IMR-90 (cell line): ENCODE results near the gene ZNF593. TPM values are rescaled to one million over a fixed set of nuclear protein-coding genes. Genes with fewer than 3 reads are reported as not detected.

Experiments
- ATAC-seq: fragments of 200-7000 bp; cut with Tn5 transposase; 2 replicates; pipeline ENCODE4 v1.9.1; 2020; ENCODE audit warnings: low read depth, mild to moderate bottlenecking, moderate library complexity
- BruUV-seq: library from RNA; stranded (reverse); fragments of 400-500 nt; replicated peaks from 2 replicates; lab custom pipeline; 2021; lab: Mats Ljungman, UMichigan
- CTCF ChIA-PET: fragments of 300-600 bp; formaldehyde crosslinking; extraction: SDS; loops from one replicate; lab custom pipeline; 2021; ENCODE audit warnings: antibody characterized with exemption; lab: Yijun Ruan, JAX
- POLR2A ChIA-PET: fragments of 300-600 bp; sonication (Branson Sonifier 250); formaldehyde crosslinking; loops from one replicate; lab custom pipeline; 2022; ENCODE audit warnings: antibody characterized with exemption; ENCODE audit not compliant: unreplicated experiment; lab: Charles Lee
- DNase-seq: peaks from one replicate; pipeline ENCODE4 v3.0.0; 2013
- H2AFZ ChIP-seq: replicated peaks from 2 replicates; pipeline ENCODE3; 2013; ENCODE audit warnings: low read length, mild to moderate bottlenecking; ENCODE audit not compliant: poor library complexity
- H2AK5ac ChIP-seq: 2 replicates; pipeline ENCODE4 v1.6.1; 2013; ENCODE audit warnings: low read depth, low read length, inconsistent platforms
- H2AK9ac ChIP-seq: replicated peaks from 2 replicates; pipeline ENCODE3; 2013; ENCODE audit warnings: mild to moderate bottlenecking, low read depth, low read length, moderate library complexity; ENCODE audit not compliant: poor library complexity
- H2BK120ac ChIP-seq: 2 replicates; pipeline ENCODE4 v1.6.1; 2013; ENCODE audit warnings: low read depth, low read length, inconsistent platforms
- H2BK15ac ChIP-seq: 3 replicates; pipeline ENCODE4 v1.6.1; 2013; ENCODE audit warnings: low read depth, low read length, inconsistent platforms
- H2BK20ac ChIP-seq: 2 replicates; pipeline ENCODE4 v1.6.1; 2013; ENCODE audit warnings: low read depth, mild to moderate bottlenecking, inconsistent platforms, low read length, moderate library complexity
- H2BK5ac ChIP-seq: 2 replicates; pipeline ENCODE4 v1.6.1; 2013; ENCODE audit warnings: mild to moderate bottlenecking, low read depth, low read length, inconsistent platforms; ENCODE audit not compliant: poor library complexity, severe bottlenecking
- H3K14ac ChIP-seq: replicated peaks from 2 replicates; pipeline ENCODE4 v1.6.1; 2013; ENCODE audit warnings: low read depth, low read length, inconsistent platforms
- H3K18ac ChIP-seq: 2 replicates; pipeline ENCODE4 v1.6.1; 2013; ENCODE audit warnings: low read depth, low read length, control low read depth
- H3K23ac ChIP-seq: 2 replicates; pipeline ENCODE4 v1.6.1; 2013; ENCODE audit warnings: low read depth, low read length, inconsistent platforms
- H3K27ac ChIP-seq: 2 replicates; pipeline ENCODE4 v1.5.1; 2013; ENCODE audit warnings: mild to moderate bottlenecking, control low read depth, low read length; ENCODE audit not compliant: insufficient read depth
- H3K27me3 ChIP-seq: 2 replicates; pipeline ENCODE4 v1.6.1; 2013; ENCODE audit warnings: low read length; ENCODE audit not compliant: control insufficient read depth, insufficient read depth
- H3K36me3 ChIP-seq: 2 replicates; pipeline ENCODE4 v1.6.1; 2013; ENCODE audit warnings: low read length, mixed read lengths; ENCODE audit not compliant: control insufficient read depth, insufficient read depth
- H3K4ac ChIP-seq: 2 replicates; pipeline ENCODE4 v1.6.1; 2013; ENCODE audit warnings: low read depth, low read length, inconsistent platforms
- H3K4me1 ChIP-seq: 2 replicates; pipeline ENCODE4 v1.6.1; 2013; ENCODE audit warnings: low read length, mixed read lengths; ENCODE audit not compliant: control insufficient read depth, insufficient read depth
- H3K4me2 ChIP-seq: 2 replicates; pipeline ENCODE4 v1.6.1; 2013; ENCODE audit warnings: low read depth, mild to moderate bottlenecking, control low read depth, low read length, moderate library complexity
- H3K4me3 ChIP-seq: 2 replicates; pipeline ENCODE4 v1.5.1; 2013; ENCODE audit warnings: low read depth, mild to moderate bottlenecking, control low read depth, low read length, moderate library complexity; ENCODE audit not compliant: insufficient read depth
- H3K56ac ChIP-seq: 2 replicates; pipeline ENCODE4 v1.6.1; 2013; ENCODE audit warnings: low read length, inconsistent platforms; ENCODE audit not compliant: insufficient read depth; ENCODE audit errors: extremely low read depth
- H3K79me1 ChIP-seq, 2 experiments: 2 replicates each; pipeline ENCODE4 v1.6.1; 2013; ENCODE audit warnings: low read length in 2 of 2, inconsistent platforms in 1 of 2, low read depth in 1 of 2
- H3K9ac ChIP-seq: 2 replicates; pipeline ENCODE4 v1.6.1; 2013; ENCODE audit warnings: low read depth, low read length, control low read depth
- H3K9me1 ChIP-seq: 2 replicates; pipeline ENCODE4 v1.6.1; 2013; ENCODE audit warnings: low read length, inconsistent platforms; ENCODE audit not compliant: insufficient read depth
- H3K9me3 ChIP-seq: 2 replicates; pipeline ENCODE4 v1.6.1; 2013; ENCODE audit warnings: low read length; ENCODE audit not compliant: control insufficient read depth, insufficient read depth
- H4K20me1 ChIP-seq: 2 replicates; pipeline ENCODE4 v1.6.1; 2013; ENCODE audit warnings: low read length, inconsistent platforms; ENCODE audit not compliant: insufficient read depth
- H4K5ac ChIP-seq: 2 replicates; pipeline ENCODE4 v1.6.1; 2013; ENCODE audit warnings: mild to moderate bottlenecking, low read depth, low read length, control low read depth
- H4K8ac ChIP-seq, 2 experiments: 2 replicates each; pipeline ENCODE4 v1.6.1; 2013; ENCODE audit warnings: low read depth in 2 of 2, low read length in 2 of 2, control low read depth in 1 of 2, inconsistent platforms in 1 of 2
- H4K91ac ChIP-seq: 2 replicates; pipeline ENCODE4 v1.6.1; 2013; ENCODE audit warnings: low read depth, low read length, inconsistent platforms; ENCODE audit not compliant: insufficient read depth
- CHD1 ChIP-seq: IDR thresholded peaks from 2 replicates; pipeline ENCODE4 v1.6.1; 2012; ENCODE audit warnings: low read depth, low read length, improper control_type of control experiment
- MAFK ChIP-seq: IDR thresholded peaks from 2 replicates; pipeline ENCODE4 v1.6.1; 2012; ENCODE audit warnings: low read depth, low read length, improper control_type of control experiment
- MAZ ChIP-seq: IDR thresholded peaks from 2 replicates; pipeline ENCODE4 v1.6.1; 2012; ENCODE audit warnings: low read depth, mild to moderate bottlenecking, low read length, improper control_type of control experiment, moderate library complexity, borderline replicate concordance
- MXI1 ChIP-seq: IDR thresholded peaks from 2 replicates; pipeline ENCODE4 v1.6.1; 2012; ENCODE audit warnings: low read depth, mild to moderate bottlenecking, low read length, moderate library complexity, borderline replicate concordance
- POLR2A ChIP-seq: IDR thresholded peaks from 2 replicates; pipeline ENCODE4 v1.6.1; 2012; ENCODE audit warnings: mild to moderate bottlenecking, low read depth, low read length
- RAD21 ChIP-seq: IDR thresholded peaks from 2 replicates; pipeline ENCODE4 v1.6.1; 2012; ENCODE audit warnings: low read length, improper control_type of control experiment
- RFX5 ChIP-seq: IDR thresholded peaks from 2 replicates; pipeline ENCODE4 v1.8.0; 2012; ENCODE audit warnings: low read depth, mild to moderate bottlenecking, low read length, moderate library complexity
- SMC3 ChIP-seq: fragments of 150-350 bp; IDR thresholded peaks from 2 replicates; pipeline ENCODE4 v1.6.1; 2016; ENCODE audit warnings: low read depth, mild to moderate bottlenecking, antibody characterized with exemption, low read length, moderate library complexity
- WGBS, 2 experiments: methylation state at CpG; one replicate each; pipeline versions ENCODE4 v1.1.5 to v1.1.7; 2013; ENCODE audit warnings: missing lambda C conversion rate in 2 of 2; ENCODE audit not compliant: insufficient read length in 1 of 2; ENCODE audit errors: extremely low coverage in 2 of 2; 5-methylcytosine and 5-hydroxymethylcytosine counted together
- dilution Hi-C: fragments of 300-500 bp; cut with HindIII; formaldehyde crosslinking; loops from one replicate; pipeline ENCODE4 v1.14.3; 2018; ENCODE audit warnings: low sequenced_read_pairs; ENCODE audit not compliant: unreplicated experiment
- in situ Hi-C: fragments of 300-500 bp; cut with MboI; formaldehyde crosslinking; loops from 3 replicates; pipeline ENCODE4 v1.14.3; 2019; ENCODE audit warnings: low sequenced_read_pairs, inconsistent platforms, mixed read lengths
- intact Hi-C: fragments of 100-400 bp; cut with micrococcal nuclease; formaldehyde crosslinking; loops from 2 replicates; pipeline ENCODE4 v1.10.0; 2022
- polyA plus RNA-seq, 3 experiments: library from polyadenylated mRNA; depleted of rRNA; stranded (reverse); fragments of >200 nt; gene quantifications; 2 replicates each; pipeline ENCODE4 v1.2.3, GENCODE V29; 2012; ENCODE audit warnings: low replicate concordance in 1 of 3
- total RNA-seq: library from RNA; depleted of rRNA; stranded (reverse); fragments of >200 nt; gene quantifications from 2 replicates; pipeline ENCODE4 v1.2.3, GENCODE V29; 2012
- TF ChIP-seq, protein P1 (sequence below): fragments of 150-350 bp; IDR thresholded peaks from 2 replicates; pipeline ENCODE4 v1.6.1; 2017; ENCODE audit warnings: mild to moderate bottlenecking, antibody characterized with exemption, low read length, low read depth

Gene ZNF593
- total and polyA plus RNA-seq, 2 of the 4 experiments (the other 2 are of a cell fraction), result 22.2 to 57.7 TPM

DNA sequence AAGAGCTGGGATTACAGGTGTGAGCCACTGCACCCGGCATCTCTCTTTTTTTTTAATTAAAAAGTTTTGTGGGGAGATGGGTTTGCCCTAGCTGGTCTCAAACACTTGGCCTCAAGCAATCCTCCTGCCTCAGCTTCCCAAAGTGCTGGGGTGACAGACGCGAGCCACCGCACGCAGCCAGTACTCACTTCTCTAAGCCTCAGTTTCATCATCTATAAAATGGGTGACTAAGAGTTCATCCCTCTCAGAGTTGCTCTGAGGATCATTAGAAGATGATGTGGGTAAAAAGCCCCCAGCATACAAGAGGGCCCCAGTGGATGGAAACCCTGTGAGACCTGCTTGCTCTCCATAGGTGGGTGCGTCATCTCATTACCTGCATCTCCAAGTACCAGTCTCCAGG lies 18.2 kb downstream of the ZNF593 start:
- ATAC-seq (no peak), DNase-seq (no peak)
- intact Hi-C loops, result no loop called here
- POLR2A ChIA-PET, result no interaction called here
- Histone ChIP-seq H3K18ac (no peak overlapping the region), H3K23ac (no peak overlapping the region), H3K4me1 (no peaks in the 10 kb centered on the region), H2BK20ac (no peak overlapping the region), H3K9me1 (no peaks in the 10 kb centered on the region), H3K9me3 (no peaks in the 10 kb centered on the region), H4K5ac (no peak overlapping the region), H2BK15ac (no peak overlapping the region), H2BK5ac (no peak overlapping the region), H3K27ac (no peak overlapping the region), H3K4me2 (no peak overlapping the region), H2BK120ac (no peak overlapping the region), H3K36me3 (no peaks in the 10 kb centered on the region), H2AK9ac (no peak overlapping the region), H3K56ac (no peak overlapping the region), H4K91ac (no peak overlapping the region), H3K9ac (no peak overlapping the region), H4K20me1 (no peaks in the 10 kb centered on the region), H3K4me3 (no peak overlapping the region), H4K8ac (no peak overlapping the region), H2AK5ac (no peak overlapping the region), H3K79me1 (no peaks in the 10 kb centered on the region), H3K14ac (no peak overlapping the region), H2AFZ (no peak overlapping the region), H3K4ac (no peak overlapping the region), H3K27me3 (peaks cover 6% of the 10 kb centered on the region)
- dilution Hi-C loops, result no loop called here
- in situ Hi-C loops, result no loop called here
- TF ChIP-seq POLR2A, result no peak
- no peak for TF ChIP-seq MAFK
- TF ChIP-seq RAD21, result no peak
- no peak for TF ChIP-seq RFX5
- TF ChIP-seq, protein P1, sequence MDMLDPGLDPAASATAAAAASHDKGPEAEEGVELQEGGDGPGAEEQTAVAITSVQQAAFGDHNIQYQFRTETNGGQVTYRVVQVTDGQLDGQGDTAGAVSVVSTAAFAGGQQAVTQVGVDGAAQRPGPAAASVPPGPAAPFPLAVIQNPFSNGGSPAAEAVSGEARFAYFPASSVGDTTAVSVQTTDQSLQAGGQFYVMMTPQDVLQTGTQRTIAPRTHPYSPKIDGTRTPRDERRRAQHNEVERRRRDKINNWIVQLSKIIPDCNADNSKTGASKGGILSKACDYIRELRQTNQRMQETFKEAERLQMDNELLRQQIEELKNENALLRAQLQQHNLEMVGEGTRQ, result no peak
- no peak for TF ChIP-seq MXI1
- no peak for TF ChIP-seq CHD1
- TF ChIP-seq MAZ, result no peak
- no peak for TF ChIP-seq SMC3
- no CpG with 5 or more reads among the region's 6 CpGs for WGBS, 2 experiments
- CTCF ChIA-PET, result no interaction called here
- BruUV-seq, result no TSS peak
